ENCODE data around the gene ARRB1. TPM values are rescaled to one million over a fixed set of nuclear protein-coding genes. Genes with fewer than 3 reads are reported as not detected.
"Not testable (repeated sequence)": the region's sequence is repeated elsewhere in the genome, so short reads cannot be mapped to it uniquely, and the experiment has no call there.

The ARRB1 gene
- total and polyA plus RNA-seq, 4 donors, result 5.8 to 76.1 (median 21.0) TPM

- no peak overlapping the region for H3K4me3 ChIP-seq (ENCODE audit: low read length in 2 of 2)
- DNase-seq (no peak), ATAC-seq (ENCODE audit: low FRiP score) (no peak)
- no peak overlapping the region for H3K27ac ChIP-seq (ENCODE audit: low read depth in 1 of 2, low read length in 2 of 2)
- H3K27me3 ChIP-seq (ENCODE audit: control insufficient read depth in 1 of 2, insufficient read depth in 2 of 2, low read length in 1 of 2), result no peaks in the 10 kb centered on the region
- H3K9me3 ChIP-seq (ENCODE audit: control insufficient read depth, low read length), result no peaks in the 10 kb centered on the region
- no peaks in the 10 kb centered on the region for H3K4me1 ChIP-seq (ENCODE audit: control insufficient read depth in 1 of 2, insufficient read depth in 2 of 2, low read length in 2 of 2)
- intact Hi-C loops (cut with DNase I), result no loop called here
- WGBS, 2 donors, result 78 to 88% methylated on average over 8 of the region's 8 CpGs
- H3K36me3 ChIP-seq (ENCODE audit: control insufficient read depth in 1 of 2, insufficient read depth in 2 of 2, low read length in 1 of 2), result no peaks in the 10 kb centered on the region
These were observed 18.2 kb downstream of the ARRB1 start for GRCh38 chr11:75333022-75333806.

- H3K27ac ChIP-seq (ENCODE audit: low read depth in 1 of 2, low read length in 2 of 2); intact Hi-C loops (cut with DNase I); H3K27me3 ChIP-seq (ENCODE audit: control insufficient read depth in 1 of 2, insufficient read depth in 2 of 2, low read length in 1 of 2); H3K4me3 ChIP-seq (ENCODE audit: low read length in 2 of 2); DNase-seq; ATAC-seq (ENCODE audit: low FRiP score); H3K4me1 ChIP-seq (ENCODE audit: control insufficient read depth in 1 of 2, insufficient read depth in 2 of 2, low read length in 2 of 2); H3K36me3 ChIP-seq (ENCODE audit: control insufficient read depth in 1 of 2, insufficient read depth in 2 of 2, low read length in 1 of 2); H3K9me3 ChIP-seq (ENCODE audit: control insufficient read depth, low read length): not testable (repeated sequence)
- 94% methylated on average over 9 of the region's 9 CpGs for WGBS, 2 donors
These were observed 19.7 kb downstream of the ARRB1 start for GRCh38 chr11:75331761-75332160.

GRCh38 chr11:75331304-75331703 lies 20.2 kb downstream of the ARRB1 start:
- ATAC-seq (ENCODE audit: low FRiP score), result not testable (repeated sequence)
- 91 to 96% methylated on average over 6 of the region's 6 CpGs for WGBS, 2 donors

GRCh38 chr11:75330886-75331285 lies 20.6 kb downstream of the ARRB1 start:
- ATAC-seq (ENCODE audit: low FRiP score); H3K4me1 ChIP-seq (ENCODE audit: control insufficient read depth in 1 of 2, insufficient read depth in 2 of 2, low read length in 2 of 2); H3K4me3 ChIP-seq (ENCODE audit: low read length in 2 of 2); H3K27ac ChIP-seq (ENCODE audit: low read depth in 1 of 2, low read length in 2 of 2); intact Hi-C loops (cut with DNase I); H3K36me3 ChIP-seq (ENCODE audit: control insufficient read depth in 1 of 2, insufficient read depth in 2 of 2, low read length in 1 of 2); DNase-seq; H3K9me3 ChIP-seq (ENCODE audit: control insufficient read depth, low read length); H3K27me3 ChIP-seq (ENCODE audit: control insufficient read depth in 1 of 2, insufficient read depth in 2 of 2, low read length in 1 of 2): not testable (repeated sequence)
- WGBS, 2 donors, result 95 to 96% methylated on average over 14 of the region's 14 CpGs

More at GRCh38 chr11:75331304-75331703, 20.2 kb downstream of the ARRB1 start:
- H3K27me3 ChIP-seq (ENCODE audit: control insufficient read depth in 1 of 2, insufficient read depth in 2 of 2, low read length in 1 of 2); DNase-seq; H3K4me1 ChIP-seq (ENCODE audit: control insufficient read depth in 1 of 2, insufficient read depth in 2 of 2, low read length in 2 of 2); H3K9me3 ChIP-seq (ENCODE audit: control insufficient read depth, low read length); intact Hi-C loops (cut with DNase I); H3K36me3 ChIP-seq (ENCODE audit: control insufficient read depth in 1 of 2, insufficient read depth in 2 of 2, low read length in 1 of 2); H3K27ac ChIP-seq (ENCODE audit: low read depth in 1 of 2, low read length in 2 of 2); H3K4me3 ChIP-seq (ENCODE audit: low read length in 2 of 2): not testable (repeated sequence)

- Histone ChIP-seq H3K27ac (ENCODE audit: low read depth in 1 of 2, low read length in 2 of 2) (no peak overlapping the region), H3K4me1 (ENCODE audit: control insufficient read depth in 1 of 2, insufficient read depth in 2 of 2, low read length in 2 of 2) (no peaks in the 10 kb centered on the region), H3K9me3 (ENCODE audit: control insufficient read depth, low read length) (no peaks in the 10 kb centered on the region), H3K36me3 (ENCODE audit: control insufficient read depth in 1 of 2, insufficient read depth in 2 of 2, low read length in 1 of 2) (no peaks in the 10 kb centered on the region), H3K27me3 (ENCODE audit: control insufficient read depth in 1 of 2, insufficient read depth in 2 of 2, low read length in 1 of 2) (no peaks in the 10 kb centered on the region), H3K4me3 (ENCODE audit: low read length in 2 of 2) (no peak overlapping the region)
- no peak for DNase-seq
- 71 to 84% methylated on average over 1 of the region's 1 CpG for WGBS, 2 donors
- intact Hi-C loops (cut with DNase I), result no loop called here
- no peak for ATAC-seq (ENCODE audit: low FRiP score)
These were observed 21.2 kb downstream of the ARRB1 start for GRCh38 chr11:75330291-75330690.

GRCh38 chr11:75328426-75329277 lies 22.8 kb downstream of the ARRB1 start:
- no peaks in the 10 kb centered on the region for H3K36me3 ChIP-seq (ENCODE audit: control insufficient read depth in 1 of 2, insufficient read depth in 2 of 2, low read length in 1 of 2)
- H3K4me3 ChIP-seq (ENCODE audit: low read length in 2 of 2), result no peak overlapping the region
- no peak overlapping the region for H3K27ac ChIP-seq (ENCODE audit: low read depth in 1 of 2, low read length in 2 of 2)
- DNase-seq, result peak; percentile 74 to 85
- ATAC-seq (ENCODE audit: low FRiP score), result peak; percentile 85
- 41 to 42% methylated on average over 9 of the region's 9 CpGs for WGBS, 2 donors
- intact Hi-C loops (cut with DNase I), result loop anchor here (5.0 to 10.0 kb wide), 2 partner anchors 56 to 59 kb away; no protein-coding TSS in a partner anchor
- no peaks in the 10 kb centered on the region for H3K4me1 ChIP-seq (ENCODE audit: control insufficient read depth in 1 of 2, insufficient read depth in 2 of 2, low read length in 2 of 2)
- no peaks in the 10 kb centered on the region for H3K27me3 ChIP-seq (ENCODE audit: control insufficient read depth in 1 of 2, insufficient read depth in 2 of 2, low read length in 1 of 2)
- H3K9me3 ChIP-seq (ENCODE audit: control insufficient read depth, low read length), result no peaks in the 10 kb centered on the region

- WGBS, 2 donors, result 89 to 94% methylated on average over 3 of the region's 3 CpGs
- intact Hi-C loops (cut with DNase I), result loop anchor here (5.0 to 10.0 kb wide), 2 partner anchors 58 to 61 kb away; no protein-coding TSS in a partner anchor
- ATAC-seq (ENCODE audit: low FRiP score) (no peak), DNase-seq (no peak)
- Histone ChIP-seq H3K9me3 (ENCODE audit: control insufficient read depth, low read length) (no peaks in the 10 kb centered on the region), H3K27me3 (ENCODE audit: control insufficient read depth in 1 of 2, insufficient read depth in 2 of 2, low read length in 1 of 2) (no peaks in the 10 kb centered on the region), H3K27ac (ENCODE audit: low read depth in 1 of 2, low read length in 2 of 2) (no peak overlapping the region), H3K4me1 (ENCODE audit: control insufficient read depth in 1 of 2, insufficient read depth in 2 of 2, low read length in 2 of 2) (no peaks in the 10 kb centered on the region), H3K36me3 (ENCODE audit: control insufficient read depth in 1 of 2, insufficient read depth in 2 of 2, low read length in 1 of 2) (no peaks in the 10 kb centered on the region), H3K4me3 (ENCODE audit: low read length in 2 of 2) (no peak overlapping the region)
These were observed 25.0 kb downstream of the ARRB1 start for GRCh38 chr11:75326439-75326810.

- Histone ChIP-seq H3K27me3 (ENCODE audit: control insufficient read depth in 1 of 2, insufficient read depth in 2 of 2, low read length in 1 of 2) (no peaks in the 10 kb centered on the region), H3K4me1 (ENCODE audit: control insufficient read depth in 1 of 2, insufficient read depth in 2 of 2, low read length in 2 of 2) (no peaks in the 10 kb centered on the region), H3K36me3 (ENCODE audit: control insufficient read depth in 1 of 2, insufficient read depth in 2 of 2, low read length in 1 of 2) (no peaks in the 10 kb centered on the region), H3K4me3 (ENCODE audit: low read length in 2 of 2) (no peak overlapping the region), H3K9me3 (ENCODE audit: control insufficient read depth, low read length) (no peaks in the 10 kb centered on the region), H3K27ac (ENCODE audit: low read depth in 1 of 2, low read length in 2 of 2) (no peak overlapping the region)
- peak; percentile 84 to 91 for DNase-seq
- peak; percentile 61 for ATAC-seq (ENCODE audit: low FRiP score)
- WGBS, 2 donors, result 49 to 52% methylated on average over 10 of the region's 10 CpGs
- intact Hi-C loops (cut with DNase I), result loop anchor here (5.0 to 10.0 kb wide), 2 partner anchors 59 to 61 kb away; no protein-coding TSS in a partner anchor
These were observed 25.6 kb downstream of the ARRB1 start for GRCh38 chr11:75325713-75326438.
